ENCODE data around the gene ARHGAP25.

ARHGAP25 gene

GRCh38 chr2:68723181-68723580 lies 11.4 kb upstream of the ARHGAP25 start:
- no peak overlapping the region for H2AFZ ChIP-seq (ENCODE audit: low read depth, low read length, severe bottlenecking)
- no peaks in the 10 kb centered on the region for H3K9me2 ChIP-seq (replicated peaks; ENCODE audit: insufficient read depth, low read length)
- no peaks in the 10 kb centered on the region for H3K79me2 ChIP-seq (ENCODE audit: insufficient read depth, low read length)
- H3K4me3 ChIP-seq (ENCODE audit: insufficient read depth, low read length, poor library complexity, severe bottlenecking), result no peak overlapping the region
- H3K27me3 ChIP-seq (ENCODE audit: low read length), result no peaks in the 10 kb centered on the region
- no peak overlapping the region for H3K27ac ChIP-seq (ENCODE audit: low read depth, low read length)
- no peak overlapping the region for H3K4me2 ChIP-seq (ENCODE audit: low read depth, low read length, poor library complexity, severe bottlenecking)
- TF ChIP-seq, protein P1, sequence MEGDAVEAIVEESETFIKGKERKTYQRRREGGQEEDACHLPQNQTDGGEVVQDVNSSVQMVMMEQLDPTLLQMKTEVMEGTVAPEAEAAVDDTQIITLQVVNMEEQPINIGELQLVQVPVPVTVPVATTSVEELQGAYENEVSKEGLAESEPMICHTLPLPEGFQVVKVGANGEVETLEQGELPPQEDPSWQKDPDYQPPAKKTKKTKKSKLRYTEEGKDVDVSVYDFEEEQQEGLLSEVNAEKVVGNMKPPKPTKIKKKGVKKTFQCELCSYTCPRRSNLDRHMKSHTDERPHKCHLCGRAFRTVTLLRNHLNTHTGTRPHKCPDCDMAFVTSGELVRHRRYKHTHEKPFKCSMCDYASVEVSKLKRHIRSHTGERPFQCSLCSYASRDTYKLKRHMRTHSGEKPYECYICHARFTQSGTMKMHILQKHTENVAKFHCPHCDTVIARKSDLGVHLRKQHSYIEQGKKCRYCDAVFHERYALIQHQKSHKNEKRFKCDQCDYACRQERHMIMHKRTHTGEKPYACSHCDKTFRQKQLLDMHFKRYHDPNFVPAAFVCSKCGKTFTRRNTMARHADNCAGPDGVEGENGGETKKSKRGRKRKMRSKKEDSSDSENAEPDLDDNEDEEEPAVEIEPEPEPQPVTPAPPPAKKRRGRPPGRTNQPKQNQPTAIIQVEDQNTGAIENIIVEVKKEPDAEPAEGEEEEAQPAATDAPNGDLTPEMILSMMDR (IDR thresholded peaks at IDR 0.05; ENCODE audit: insufficient read depth, low read length, poor library complexity, severe bottlenecking), result no peak
- no peak for TF ChIP-seq EZH2phosphoT487 (conservative IDR thresholded peaks at IDR 0.05; ENCODE audit: low read length)
- no peaks in the 10 kb centered on the region for H4K20me1 ChIP-seq (ENCODE audit: low read depth, low read length)
- no peaks in the 10 kb centered on the region for H3K9me3 ChIP-seq (ENCODE audit: insufficient read depth, low read length)
- H3K9ac ChIP-seq (ENCODE audit: low read length), result no peak overlapping the region
- no peaks in the 10 kb centered on the region for H3K36me3 ChIP-seq (ENCODE audit: low read length)
- no peaks in the 10 kb centered on the region for H3F3A ChIP-seq (ENCODE audit: insufficient read depth)

DNA sequence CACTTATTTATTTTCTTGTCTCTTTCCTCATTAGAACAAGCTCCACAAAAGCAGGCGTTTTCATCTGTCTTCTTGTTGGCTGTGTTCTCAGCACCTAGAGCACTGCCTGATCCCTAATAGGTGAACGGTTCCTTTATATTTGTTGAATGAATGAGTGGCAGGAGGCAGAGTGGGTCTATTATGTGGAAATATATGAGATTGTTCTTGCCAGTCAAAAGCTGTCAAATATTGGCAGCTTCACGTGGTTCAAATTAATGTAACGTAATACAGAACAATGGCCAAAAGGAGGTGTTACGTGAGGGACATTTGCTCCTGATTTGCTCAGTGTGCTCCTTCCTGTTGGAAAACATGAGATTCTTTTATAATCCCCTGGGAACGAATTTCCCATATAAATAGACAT lies 8.5 kb upstream of the ARHGAP25 start:
- Histone ChIP-seq H3K27me3 (ENCODE audit: low read length) (no peaks in the 10 kb centered on the region), H4K20me1 (ENCODE audit: low read depth, low read length) (no peaks in the 10 kb centered on the region), H3F3A (ENCODE audit: insufficient read depth) (peaks cover 13% of the 10 kb centered on the region), H3K27ac (ENCODE audit: low read depth, low read length) (peak overlapping the region; percentile 78; the same call in 1 of the 2 replicates), H3K4me3 (ENCODE audit: insufficient read depth, low read length, poor library complexity, severe bottlenecking) (no peak overlapping the region), H3K9me2 (replicated peaks; ENCODE audit: insufficient read depth, low read length) (no peaks in the 10 kb centered on the region), H3K9me3 (ENCODE audit: insufficient read depth, low read length) (no peaks in the 10 kb centered on the region), H3K4me2 (ENCODE audit: low read depth, low read length, poor library complexity, severe bottlenecking) (peak overlapping the region; percentile 55), H3K79me2 (ENCODE audit: insufficient read depth, low read length) (no peaks in the 10 kb centered on the region), H3K36me3 (ENCODE audit: low read length) (no peaks in the 10 kb centered on the region), H2AFZ (ENCODE audit: low read depth, low read length, severe bottlenecking) (no peak overlapping the region), H3K9ac (ENCODE audit: low read length) (peak overlapping the region; percentile 55; the same call in 1 of the 2 replicates)
- no peak for TF ChIP-seq EZH2phosphoT487 (conservative IDR thresholded peaks at IDR 0.05; ENCODE audit: low read length)
- TF ChIP-seq, protein P1 (IDR thresholded peaks at IDR 0.05; ENCODE audit: insufficient read depth, low read length, poor library complexity, severe bottlenecking), result no peak

- peak overlapping the region; percentile 24 for H3K4me3 ChIP-seq (ENCODE audit: insufficient read depth, low read length, poor library complexity, severe bottlenecking)
- no peaks in the 10 kb centered on the region for H3K27me3 ChIP-seq (ENCODE audit: low read length)
- H3K4me2 ChIP-seq (ENCODE audit: low read depth, low read length, poor library complexity, severe bottlenecking), result peak overlapping the region; percentile 55
- peak overlapping the region; percentile 78 for H3K27ac ChIP-seq (ENCODE audit: low read depth, low read length)
- no peaks in the 10 kb centered on the region for H3K36me3 ChIP-seq (ENCODE audit: low read length)
- peak overlapping the region; percentile 55 for H3K9ac ChIP-seq (ENCODE audit: low read length)
- no peaks in the 10 kb centered on the region for H3K9me2 ChIP-seq (replicated peaks; ENCODE audit: insufficient read depth, low read length)
- TF ChIP-seq, protein P1 (IDR thresholded peaks at IDR 0.05; ENCODE audit: insufficient read depth, low read length, poor library complexity, severe bottlenecking), result no peak
- TF ChIP-seq EZH2phosphoT487 (conservative IDR thresholded peaks at IDR 0.05; ENCODE audit: low read length), result no peak
- no peaks in the 10 kb centered on the region for H3K9me3 ChIP-seq (ENCODE audit: insufficient read depth, low read length)
- H3K79me2 ChIP-seq (ENCODE audit: insufficient read depth, low read length), result no peaks in the 10 kb centered on the region
- H2AFZ ChIP-seq (ENCODE audit: low read depth, low read length, severe bottlenecking), result peak overlapping the region; percentile 70
- no peaks in the 10 kb centered on the region for H4K20me1 ChIP-seq (ENCODE audit: low read depth, low read length)
- H3F3A ChIP-seq (ENCODE audit: insufficient read depth), result peaks cover 13% of the 10 kb centered on the region
Observed at GRCh38 chr2:68726608-68727367, 7.8 kb upstream of the ARHGAP25 start.

Measured in SU-DHL-6 (cell line).